ENCODE measurements around the gene SERTAD1. TPM values are rescaled to one million over a fixed set of nuclear protein-coding genes. Genes with fewer than 3 reads are reported as not detected.
A peak's percentile ranks its signal among the peaks of the same experiment; 100 is the strongest.

The SERTAD1 gene
- polyA plus RNA-seq, 3 donors = 21.0 to 55.9 (median 21.6) TPM

- Histone ChIP-seq H3K9ac (ENCODE audit: insufficient read depth, low read length, poor library complexity, severe bottlenecking) (no peak overlapping the region), H3K79me2 (ENCODE audit: insufficient read depth, low read length) (no peaks in the 10 kb centered on the region), H3K4me2 (replicated peaks; ENCODE audit: extremely low read depth, low read length, poor library complexity, severe bottlenecking) (no peak overlapping the region), H3K4me1 (ENCODE audit: control insufficient read depth in 1 of 2, insufficient read depth in 2 of 2, low read length in 2 of 2) (peaks cover 31 to 35% of the 10 kb centered on the region in 2 donors), H3K9me3 (replicated peaks in 1 of 2; ENCODE audit: control insufficient read depth in 1 of 2, insufficient read depth in 1 of 2, low read length in 2 of 2) (no peaks in the 10 kb centered on the region), H2AFZ (ENCODE audit: insufficient read depth, low read depth, low read length, poor library complexity, severe bottlenecking) (no peak overlapping the region), H3K4me3 (replicated peaks in 1 of 3; ENCODE audit: low read depth in 2 of 3, low read length in 3 of 3) (no peak overlapping the region), H3K27ac (ENCODE audit: low read depth in 1 of 2, low read length in 2 of 2) (no peak overlapping the region), H3K36me3 (replicated peaks in 1 of 2; ENCODE audit: control insufficient read depth in 1 of 2, insufficient read depth in 2 of 2, low read length in 2 of 2) (no peaks in the 10 kb centered on the region), H3K27me3 (ENCODE audit: control insufficient read depth in 2 of 2, insufficient read depth in 2 of 2, low read length in 2 of 2) (no peaks in the 10 kb centered on the region), H4K20me1 (ENCODE audit: insufficient read depth, low read length) (no peaks in the 10 kb centered on the region)
- no peaks in the 10 kb centered on the region for H3K36me3 Mint-ChIP-seq
- H3K9me3 Mint-ChIP-seq = peaks cover 0 to 3% (median 0%) of the 10 kb centered on the region in 7 donors
- H3K4me1 Mint-ChIP-seq = peaks cover 47% of the 10 kb centered on the region
- no peak for DNase-seq
- peaks cover 4 to 10% (median 10%) of the 10 kb centered on the region in 3 donors for H3K27me3 Mint-ChIP-seq (ENCODE audit: low read depth in 3 of 3)
- intact Hi-C loops (cut with micrococcal nuclease) = no loop called here
- no peak overlapping the region for H3K4me3 Mint-ChIP-seq
- peak overlapping the region in 2 of 7 donors; percentile 43 to 58 for H3K27ac Mint-ChIP-seq
- TF ChIP-seq CTCF (IDR thresholded peaks at IDR 0.05) = no peak
- 94% methylated on average over 13 of the region's 21 CpGs for WGBS (ENCODE audit: insufficient coverage)
Observed at GRCh38 chr19:40414542-40415535, 11.0 kb downstream of the SERTAD1 start.

- peaks cover 32 to 37% of the 10 kb centered on the region in 2 donors for H3K4me1 ChIP-seq (ENCODE audit: control insufficient read depth in 1 of 2, insufficient read depth in 2 of 2, low read length in 2 of 2)
- Mint-ChIP-seq H3K9me3 (peaks cover 0 to 3% (median 0%) of the 10 kb centered on the region in 7 donors), H3K27ac (peak within 1 kb of the TSS in 2 of 7 donors; percentile 62 to 64), H3K4me3 (peak within 1 kb of the TSS in 1 of 2 donors; percentile 33), H3K4me1 (peaks cover 44% of the 10 kb centered on the region), H3K27me3 (ENCODE audit: low read depth in 3 of 3) (peaks cover 4 to 10% (median 10%) of the 10 kb centered on the region in 3 donors), H3K36me3 (no peaks in the 10 kb centered on the region)
- no peaks in the 10 kb centered on the region for H3K36me3 ChIP-seq (replicated peaks in 1 of 2; ENCODE audit: control insufficient read depth in 1 of 2, insufficient read depth in 2 of 2, low read length in 2 of 2)
- H3K27ac ChIP-seq (ENCODE audit: low read depth in 1 of 2, low read length in 2 of 2) = no peak within 1 kb of the TSS
- no peak within 1 kb of the TSS for H2AFZ ChIP-seq (ENCODE audit: insufficient read depth, low read depth, low read length, poor library complexity, severe bottlenecking)
- no peak within 1 kb of the TSS for H3K4me3 ChIP-seq (replicated peaks in 1 of 3; ENCODE audit: low read depth in 2 of 3, low read length in 3 of 3)
- H3K4me2 ChIP-seq (replicated peaks; ENCODE audit: extremely low read depth, low read length, poor library complexity, severe bottlenecking) = no peak within 1 kb of the TSS
- no peak for TF ChIP-seq CTCF (IDR thresholded peaks at IDR 0.05)
- no peaks in the 10 kb centered on the region for H3K27me3 ChIP-seq (ENCODE audit: control insufficient read depth in 2 of 2, insufficient read depth in 2 of 2, low read length in 2 of 2)
- H3K9me3 ChIP-seq (replicated peaks in 1 of 2; ENCODE audit: control insufficient read depth in 1 of 2, insufficient read depth in 1 of 2, low read length in 2 of 2) = no peaks in the 10 kb centered on the region
- intact Hi-C loops (cut with micrococcal nuclease) = no loop called here
- no peak within 1 kb of the TSS for H3K9ac ChIP-seq (ENCODE audit: insufficient read depth, low read length, poor library complexity, severe bottlenecking)
- no peaks in the 10 kb centered on the region for H4K20me1 ChIP-seq (ENCODE audit: insufficient read depth, low read length)
- 34% methylated on average over 7 of the region's 18 CpGs for WGBS (ENCODE audit: insufficient coverage)
- no peak for DNase-seq
- H3K79me2 ChIP-seq (ENCODE audit: insufficient read depth, low read length) = no peaks in the 10 kb centered on the region
Observed at GRCh38 chr19:40413291-40413845, 12.4 kb downstream of the SERTAD1 start, which contains the start of gene PRX. Gene PRX, minus strand, starts transcription at chr19:40413378. Its CDS starts 5,446 bp downstream, at chr19:40407932.
